ENCODE measurements around the gene CCPG1. TPM values are rescaled to one million over a fixed set of nuclear protein-coding genes. Genes with fewer than 3 reads are reported as not detected.

CCPG1 gene
- 81.0 and 134 TPM in 2 replicates for total RNA-seq

GRCh38 chr15:55408012-55408928, at the start of gene CCPG1, which contains the start of gene PIERCE2:
TSS of gene CCPG1 (minus strand) at chr15:55408359. CDS start at chr15:55389424, 18,935 bp downstream.
TSS of gene PIERCE2 (plus strand) at chr15:55408495. CDS start at chr15:55408769, 274 bp downstream.

DNA sequence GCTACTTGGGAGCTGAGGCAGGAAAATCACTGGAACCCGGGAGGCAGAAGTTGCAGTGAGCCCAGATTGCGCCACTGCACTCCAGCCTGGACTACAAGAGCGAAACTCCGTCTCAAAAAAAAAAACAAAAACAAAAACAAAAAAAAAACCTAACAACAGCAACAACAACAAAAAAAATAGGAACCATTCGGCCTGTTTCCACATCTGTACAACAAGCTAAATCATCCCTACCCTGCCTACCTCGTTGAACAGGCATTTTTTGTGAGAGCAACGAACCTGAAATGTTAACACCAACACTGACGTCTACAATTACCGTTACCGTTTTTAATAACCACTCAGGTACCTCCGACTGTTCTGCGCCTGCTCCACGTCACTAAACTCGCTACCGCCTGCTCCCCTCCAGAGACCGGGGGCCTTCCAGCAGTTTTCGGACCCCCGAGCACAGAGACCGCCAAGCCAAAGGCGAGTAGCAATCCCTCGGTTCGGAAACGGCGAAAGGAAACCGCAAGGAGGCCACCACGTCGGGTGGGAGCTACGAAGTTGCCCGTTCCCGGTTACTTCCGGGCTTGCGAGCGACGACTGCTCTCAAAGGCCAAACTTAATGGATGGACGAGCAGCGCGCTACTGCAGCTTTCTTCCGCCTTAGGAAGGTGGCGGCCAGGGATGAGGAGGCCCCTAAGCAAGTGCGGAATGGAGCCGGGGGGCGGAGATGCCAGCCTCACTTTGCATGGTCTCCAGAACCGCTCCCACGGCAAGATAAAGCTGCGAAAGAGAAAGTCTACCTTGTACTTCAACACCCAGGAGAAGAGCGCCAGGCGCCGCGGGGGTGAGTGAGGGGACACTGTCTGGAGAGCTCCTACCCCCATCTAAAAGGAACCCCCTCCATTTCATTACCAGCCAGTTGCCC, 89.3 kb downstream of the CCPG1 start, which contains the start of the genes PIGB and PIGBOS1:
TSS of gene PIGB (plus strand) at position 635 of the 907 bp plus-strand sequence. CDS start at position 664, 29 bp downstream.
TSS of gene PIGBOS1 (minus strand) at position 536 of the 907 bp plus-strand sequence. CDS start 1,331 bp downstream, outside the sequence.

Other genes with a start within 250 kb of the CCPG1 start
- 104 and 187 TPM in 2 replicates for gene RSL24D1, start 211.4 kb downstream of the CCPG1 start, total RNA-seq
- gene RAB27A, start 118.5 kb downstream of the CCPG1 start, total RNA-seq, result 13.0 and 19.0 TPM in 2 replicates
- 4.9 and 8.2 TPM in 2 replicates for gene PIGBOS1, start 89.2 kb downstream of the CCPG1 start, total RNA-seq
- gene PIGB, start 89.1 kb downstream of the CCPG1 start, total RNA-seq, result 8.5 and 9.0 TPM in 2 replicates
- gene PIERCE2, start 136 bp upstream of the CCPG1 start, total RNA-seq, result 1.4 and 2.1 TPM in 2 replicates
- 0.68 and 1.6 TPM in 2 replicates for gene DNAAF4, start 99.9 kb upstream of the CCPG1 start, total RNA-seq
- 0.34 and 2.8 TPM in 2 replicates for gene PYGO1, start 180.0 kb upstream of the CCPG1 start, total RNA-seq

Measured in nasal cavity respiratory epithelium epithelial cell of viscerocranial mucosa (primary cell).